Mesenchymal stem cell (in vitro differentiated cells and primary cell): ENCODE data around the gene RYR1.

Experiments
- DNase-seq: peaks from one replicate; pipeline ENCODE4 v3.0.0-alpha.2; 2013
- H2AFZ ChIP-seq: one replicate; pipeline ENCODE4 v1.6.1; 2013; ENCODE audit warnings: low read depth, mild to moderate bottlenecking, control low read depth, inconsistent platforms, low read length, moderate library complexity
- H2AK5ac ChIP-seq: 2 replicates; pipeline ENCODE4 v1.6.1; 2013; ENCODE audit warnings: low read length, moderate library complexity, mild to moderate bottlenecking, inconsistent platforms; ENCODE audit not compliant: severe bottlenecking
- H2BK120ac ChIP-seq: one replicate; pipeline ENCODE4 v1.6.1; 2013; ENCODE audit warnings: low read depth, mild to moderate bottlenecking, inconsistent platforms, low read length, moderate library complexity
- H2BK12ac ChIP-seq, 2 experiments: one replicate each; pipeline ENCODE4 v1.6.1; 2013; ENCODE audit warnings: inconsistent platforms in 2 of 2, low read length in 2 of 2, mild to moderate bottlenecking in 2 of 2, moderate library complexity in 2 of 2, control low read depth in 1 of 2
- H2BK15ac ChIP-seq: one replicate; pipeline ENCODE4 v1.6.1; 2013; ENCODE audit warnings: mild to moderate bottlenecking, low read depth, inconsistent platforms; ENCODE audit not compliant: poor library complexity, severe bottlenecking
- H2BK5ac ChIP-seq: 2 replicates; pipeline ENCODE4 v1.6.1; 2013; ENCODE audit warnings: low read depth, mild to moderate bottlenecking, low read length, control low read depth, inconsistent platforms; ENCODE audit not compliant: poor library complexity, severe bottlenecking
- H3K14ac ChIP-seq, 2 experiments: one replicate each; pipeline ENCODE4 v1.6.1; 2013; ENCODE audit warnings: inconsistent platforms in 2 of 2, low read length in 2 of 2, control low read depth in 1 of 2, mild to moderate bottlenecking in 1 of 2, moderate library complexity in 1 of 2
- H3K18ac ChIP-seq, 2 experiments: one replicate each; pipeline ENCODE4 v1.6.1; 2013; ENCODE audit warnings: inconsistent platforms in 2 of 2, low read length in 2 of 2, control low read depth in 1 of 2, low read depth in 1 of 2, mild to moderate bottlenecking in 1 of 2
- H3K23ac ChIP-seq, 2 experiments: one replicate each; pipeline ENCODE4 v1.6.1; 2013; ENCODE audit warnings: inconsistent platforms in 2 of 2, low read length in 2 of 2, mild to moderate bottlenecking in 2 of 2, moderate library complexity in 2 of 2, control low read depth in 1 of 2
- H3K27ac ChIP-seq: 2 replicates; pipeline ENCODE4 v1.5.1; 2013; ENCODE audit warnings: mild to moderate bottlenecking, moderate library complexity, low read length, control low read depth, inconsistent platforms; ENCODE audit not compliant: poor library complexity, severe bottlenecking
- H3K27me3 ChIP-seq, 2 experiments: 2 replicates each; pipeline versions ENCODE4 v1.6.1 to v1.7.0; 2013; ENCODE audit warnings: low read length in 2 of 2, mild to moderate bottlenecking in 2 of 2, moderate library complexity in 2 of 2, control low read depth in 1 of 2, inconsistent platforms in 1 of 2; ENCODE audit not compliant: control insufficient read depth in 1 of 2, insufficient read depth in 1 of 2
- H3K36me3 ChIP-seq, 2 experiments: 2 replicates each; pipeline versions ENCODE4 v1.6.1 to v1.7.0; 2013; ENCODE audit warnings: low read length in 2 of 2, control low read depth in 1 of 2, inconsistent platforms in 1 of 2, low read depth in 1 of 2, mild to moderate bottlenecking in 1 of 2; ENCODE audit not compliant: insufficient read depth in 2 of 2, control insufficient read depth in 1 of 2
- H3K4ac ChIP-seq, 2 experiments: one replicate each; pipeline ENCODE4 v1.6.1; 2013; ENCODE audit warnings: inconsistent platforms in 2 of 2, low read length in 2 of 2, mild to moderate bottlenecking in 2 of 2, moderate library complexity in 2 of 2, control low read depth in 1 of 2, low read depth in 1 of 2
- H3K4me1 ChIP-seq: 2 replicates; pipeline ENCODE4 v1.6.1; 2013; ENCODE audit warnings: low read depth, low read length, control low read depth; ENCODE audit not compliant: control insufficient read depth, insufficient read depth
- H3K4me2 ChIP-seq: 2 replicates; pipeline ENCODE4 v1.6.1; 2013; ENCODE audit warnings: low read length, mild to moderate bottlenecking, inconsistent platforms; ENCODE audit not compliant: poor library complexity, severe bottlenecking
- H3K4me3 ChIP-seq, 2 experiments: 2 replicates each; pipeline versions ENCODE4 v1.5.1 to v1.7.0; 2013; ENCODE audit warnings: low read length in 2 of 2, mild to moderate bottlenecking in 2 of 2, control low read depth in 1 of 2, low read depth in 1 of 2; ENCODE audit not compliant: insufficient read depth in 1 of 2
- H3K79me1 ChIP-seq: replicated peaks from 2 replicates; pipeline ENCODE4 v1.6.1; 2013; ENCODE audit warnings: mild to moderate bottlenecking, control low read depth, low read length, inconsistent platforms; ENCODE audit not compliant: poor library complexity, severe bottlenecking
- H3K9ac ChIP-seq: 2 replicates; pipeline ENCODE4 v1.7.0; 2013; ENCODE audit warnings: mild to moderate bottlenecking, low read length, moderate library complexity
- H3K9me3 ChIP-seq: 2 replicates; pipeline ENCODE4 v1.7.0; 2013; ENCODE audit warnings: mild to moderate bottlenecking, low read length; ENCODE audit not compliant: control insufficient read depth
- H4K8ac ChIP-seq: one replicate; pipeline ENCODE4 v1.6.1; 2013; ENCODE audit warnings: inconsistent platforms, mild to moderate bottlenecking, low read length, moderate library complexity
- H4K91ac ChIP-seq: one replicate; pipeline ENCODE4 v1.6.1; 2013; ENCODE audit warnings: mild to moderate bottlenecking, low read length, inconsistent platforms
- WGBS: methylation state at CpG from one replicate; pipeline ENCODE4 v1.1.7; 2013; ENCODE audit warnings: mixed read lengths; 5-methylcytosine and 5-hydroxymethylcytosine counted together

The RYR1 gene

DNA sequence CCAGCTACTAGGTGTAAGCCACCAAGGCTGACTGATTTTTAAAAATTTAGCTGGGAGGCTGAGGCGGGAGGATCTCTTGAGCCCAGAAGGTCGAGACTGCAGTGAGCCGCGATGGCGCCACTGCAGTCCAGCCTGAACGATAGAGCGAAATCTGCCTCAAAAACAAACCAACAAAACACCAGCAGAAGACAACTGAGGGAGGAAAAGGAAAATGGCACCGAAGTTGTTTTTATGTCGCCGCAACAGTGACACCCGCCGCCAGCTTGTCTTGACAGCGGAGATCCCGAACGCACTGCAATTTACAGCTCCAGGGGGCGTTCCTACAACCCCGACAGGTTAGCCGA is 30.9 kb upstream of the RYR1 start:
- peaks cover 14% of the 10 kb centered on the region for H3K79me1 ChIP-seq
- H2BK15ac ChIP-seq: no peak overlapping the region
- H3K23ac ChIP-seq: no peak overlapping the region
- H4K91ac ChIP-seq: peak overlapping the region; percentile 39
- no peak overlapping the region for H2BK5ac ChIP-seq
- H3K18ac ChIP-seq: peak overlapping the region in 1 of 2 experiments; percentile 70
- peaks cover 17 to 20% of the 10 kb centered on the region in 2 experiments for H3K36me3 ChIP-seq
- peak overlapping the region; percentile 68 for H3K9ac ChIP-seq
- DNase-seq: no peak
- no peak overlapping the region for H3K14ac ChIP-seq
- H4K8ac ChIP-seq: peak overlapping the region; percentile 41
- H3K4me2 ChIP-seq: peak overlapping the region; percentile 70
- H3K4me3 ChIP-seq: peak overlapping the region in 1 of 2 experiments; percentile 80
- no peak overlapping the region for H2BK12ac ChIP-seq
- no peak overlapping the region for H2AFZ ChIP-seq
- no peak overlapping the region for H3K4ac ChIP-seq
- 6% methylated on average over 12 of the region's 18 CpGs for WGBS
- peak overlapping the region; percentile 73 for H2BK120ac ChIP-seq
- H3K9me3 ChIP-seq: no peaks in the 10 kb centered on the region
- no peaks in the 10 kb centered on the region for H3K27me3 ChIP-seq
- H2AK5ac ChIP-seq: no peak overlapping the region
- H3K27ac ChIP-seq: no peak overlapping the region
- peaks cover 18% of the 10 kb centered on the region for H3K4me1 ChIP-seq

DNA sequence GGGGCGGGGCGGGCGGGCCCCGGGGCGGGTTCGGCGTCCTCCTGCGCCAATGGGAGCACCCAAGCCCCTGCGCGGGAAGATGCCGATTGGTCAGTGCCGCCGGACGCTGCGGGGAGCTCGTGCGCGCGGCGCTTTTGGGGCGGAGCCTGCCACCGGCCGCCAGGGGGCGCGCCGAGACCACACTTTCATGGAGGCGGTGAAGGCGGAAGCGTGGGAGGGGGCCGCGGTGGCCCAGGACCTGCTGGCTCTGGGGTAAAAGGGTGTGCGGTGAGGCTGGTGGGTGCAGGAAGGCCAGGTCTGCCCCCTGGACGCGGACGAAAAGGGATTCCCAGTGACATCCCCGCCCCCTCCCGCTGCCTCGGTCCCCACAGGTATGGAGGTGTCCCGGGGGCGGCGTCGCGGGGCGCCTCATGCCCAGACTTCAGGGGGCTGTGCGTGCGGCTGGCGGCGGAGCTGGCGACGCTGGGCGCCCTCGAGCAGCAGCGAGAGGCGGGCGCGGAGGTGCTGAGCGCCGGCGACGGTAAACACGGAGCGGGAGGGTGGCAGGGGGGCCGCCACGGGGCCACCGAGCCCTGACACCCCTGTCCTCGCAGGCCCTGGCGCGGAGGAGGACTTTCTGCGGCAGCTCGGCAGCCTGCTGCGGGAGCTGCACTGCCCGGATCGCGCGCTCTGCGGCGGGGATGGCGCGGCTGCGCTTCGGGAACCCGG is 30.4 kb upstream of the RYR1 start, which contains the start of gene FAM98C:
Gene FAM98C, plus strand, starts transcription at position 127 of the 708 bp plus-strand sequence. Its CDS starts 61 bp downstream, at position 188.
- peak; percentile 96 for DNase-seq
- 2% methylated on average over 76 of the region's 82 CpGs for WGBS

DNA sequence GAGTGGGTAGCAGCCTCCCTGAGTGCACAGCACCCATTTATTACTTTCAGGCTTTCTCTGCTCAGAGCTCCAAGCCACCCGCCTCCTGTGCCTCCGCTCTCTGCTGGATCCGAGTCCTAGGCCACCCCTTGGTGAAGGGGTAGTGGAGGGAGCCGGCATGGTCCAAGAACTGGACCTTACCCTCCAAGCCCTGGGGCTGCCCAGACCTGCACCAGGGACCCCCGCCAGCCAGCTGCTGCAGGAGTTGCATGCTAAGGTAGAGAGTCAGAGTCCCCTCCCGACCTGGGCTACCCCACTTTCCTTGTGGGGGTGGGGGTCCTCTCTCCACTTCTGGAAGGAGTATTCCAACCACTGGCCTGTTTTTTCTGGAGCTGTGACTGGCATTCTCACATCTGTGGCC is 28.6 kb upstream of the RYR1 start:
- Histone ChIP-seq H4K91ac (no peak overlapping the region), H2AFZ (no peak overlapping the region), H3K9me3 (no peaks in the 10 kb centered on the region), H3K9ac (no peak overlapping the region), H4K8ac (no peak overlapping the region), H3K14ac (no peak overlapping the region), H3K4me1 (peaks cover 14% of the 10 kb centered on the region), H2BK15ac (no peak overlapping the region), H2BK12ac (no peak overlapping the region), H3K27ac (no peak overlapping the region), H3K4me3 (no peak overlapping the region), H2BK120ac (no peak overlapping the region), H3K4me2 (no peak overlapping the region), H3K23ac (no peak overlapping the region), H2AK5ac (no peak overlapping the region), H3K18ac (no peak overlapping the region), H3K4ac (no peak overlapping the region), H2BK5ac (no peak overlapping the region), H3K36me3 (peaks cover 17 to 20% of the 10 kb centered on the region in 2 experiments), H3K27me3 (no peaks in the 10 kb centered on the region), H3K79me1 (peaks cover 14% of the 10 kb centered on the region)
- WGBS: 96% methylated on average over 6 of the region's 6 CpGs
- DNase-seq: no peak

More for the DNA sequence above, 30.4 kb upstream of the RYR1 start, which contains the start of gene FAM98C:
- no peaks in the 10 kb centered on the region for H3K27me3 ChIP-seq
- peaks cover 17 to 20% of the 10 kb centered on the region in 2 experiments for H3K36me3 ChIP-seq
- H4K8ac ChIP-seq: peak within 1 kb of the TSS; percentile 41
- H3K4me1 ChIP-seq: peaks cover 17% of the 10 kb centered on the region
- H3K27ac ChIP-seq: no peak within 1 kb of the TSS
- peak within 1 kb of the TSS; percentile 92 for H2BK120ac ChIP-seq
- H3K14ac ChIP-seq: peak within 1 kb of the TSS; percentile 57 to 98
- peak within 1 kb of the TSS; percentile 62 to 85 for H3K4ac ChIP-seq
- peak within 1 kb of the TSS in 1 of 2 experiments; percentile 88 for H2BK12ac ChIP-seq
- peak within 1 kb of the TSS; percentile 94 to 98 for H3K18ac ChIP-seq
- H3K9ac ChIP-seq: peak within 1 kb of the TSS; percentile 89
- H2AK5ac ChIP-seq: no peak within 1 kb of the TSS
- H2BK15ac ChIP-seq: no peak within 1 kb of the TSS
- H3K79me1 ChIP-seq: peaks cover 14% of the 10 kb centered on the region
- peak within 1 kb of the TSS; percentile 99 for H2AFZ ChIP-seq
- H4K91ac ChIP-seq: peak within 1 kb of the TSS; percentile 92
- peak within 1 kb of the TSS; percentile 95 for H3K4me2 ChIP-seq
- H2BK5ac ChIP-seq: no peak within 1 kb of the TSS
- H3K23ac ChIP-seq: peak within 1 kb of the TSS in 1 of 2 experiments; percentile 98
- peak within 1 kb of the TSS; percentile 91 for H3K4me3 ChIP-seq
- no peaks in the 10 kb centered on the region for H3K9me3 ChIP-seq

DNA sequence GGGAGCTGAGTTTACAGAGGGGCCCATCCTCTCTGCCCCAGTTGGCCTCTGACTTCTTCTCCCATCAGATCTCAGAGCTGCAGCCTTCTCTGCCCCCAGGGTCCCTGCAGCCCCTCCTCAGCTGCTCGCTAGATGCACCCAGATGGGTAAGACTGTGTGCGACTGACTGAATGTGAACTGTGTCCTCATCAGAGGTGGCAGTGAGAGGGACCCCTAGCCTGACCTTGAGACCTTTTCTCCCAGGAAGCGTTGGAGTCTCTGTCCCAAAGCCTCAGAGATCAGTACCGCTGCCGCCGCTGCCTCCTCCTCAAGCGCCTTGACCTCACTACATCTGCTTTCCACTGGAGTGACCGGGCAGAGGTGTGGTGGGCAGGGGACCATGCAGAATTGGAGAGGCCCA is 28.2 kb upstream of the RYR1 start:
- H3K18ac ChIP-seq: no peak overlapping the region
- no peak overlapping the region for H2AK5ac ChIP-seq
- no peak overlapping the region for H2BK120ac ChIP-seq
- H3K36me3 ChIP-seq: peaks cover 17 to 20% of the 10 kb centered on the region in 2 experiments
- no peak overlapping the region for H3K14ac ChIP-seq
- H3K4me3 ChIP-seq: no peak overlapping the region
- DNase-seq: no peak
- no peak overlapping the region for H4K91ac ChIP-seq
- no peak overlapping the region for H3K9ac ChIP-seq
- H3K27me3 ChIP-seq: no peaks in the 10 kb centered on the region
- H2BK12ac ChIP-seq: no peak overlapping the region
- H3K23ac ChIP-seq: no peak overlapping the region
- no peak overlapping the region for H2BK15ac ChIP-seq
- peaks cover 14% of the 10 kb centered on the region for H3K4me1 ChIP-seq
- no peak overlapping the region for H2BK5ac ChIP-seq
- H3K4me2 ChIP-seq: no peak overlapping the region
- no peak overlapping the region for H3K27ac ChIP-seq
- H3K79me1 ChIP-seq: peaks cover 14% of the 10 kb centered on the region
- no peak overlapping the region for H2AFZ ChIP-seq
- 94% methylated on average over 6 of the region's 8 CpGs for WGBS
- no peaks in the 10 kb centered on the region for H3K9me3 ChIP-seq
- H4K8ac ChIP-seq: no peak overlapping the region
- H3K4ac ChIP-seq: no peak overlapping the region
